ENCODE measurements around the gene RIPOR3.
"Not testable (repeated sequence)": the region's sequence is repeated elsewhere in the genome, so short reads cannot be mapped to it uniquely, and the experiment has no call there.

RIPOR3 gene

DNA sequence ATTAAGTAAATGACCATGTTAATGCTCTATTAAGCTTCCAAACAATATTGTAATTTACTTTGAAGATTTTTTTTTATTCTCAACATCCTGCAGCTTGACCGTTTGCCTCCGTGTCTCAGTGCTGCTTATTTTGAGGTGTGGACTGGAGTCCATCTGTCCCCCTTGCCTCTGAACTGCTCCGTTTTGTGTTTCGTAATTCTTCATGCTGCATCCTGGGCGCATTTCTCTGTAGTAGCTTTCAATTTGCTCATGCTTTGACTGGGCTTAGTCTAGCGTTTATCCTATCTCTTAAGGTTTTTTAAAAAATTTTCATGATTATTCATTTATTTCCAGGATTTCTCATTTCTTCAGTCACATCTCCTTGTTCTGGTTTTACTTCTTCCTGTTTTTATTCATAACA lies 143.4 kb downstream of the RIPOR3 start:
- no peak for DNase-seq

GRCh38 chr20:50546729-50547314 lies 144.5 kb downstream of the RIPOR3 start:
- DNase-seq = no peak

- no peak for DNase-seq
Observed at GRCh38 chr20:50545126-50545525, 146.2 kb downstream of the RIPOR3 start.

DNA sequence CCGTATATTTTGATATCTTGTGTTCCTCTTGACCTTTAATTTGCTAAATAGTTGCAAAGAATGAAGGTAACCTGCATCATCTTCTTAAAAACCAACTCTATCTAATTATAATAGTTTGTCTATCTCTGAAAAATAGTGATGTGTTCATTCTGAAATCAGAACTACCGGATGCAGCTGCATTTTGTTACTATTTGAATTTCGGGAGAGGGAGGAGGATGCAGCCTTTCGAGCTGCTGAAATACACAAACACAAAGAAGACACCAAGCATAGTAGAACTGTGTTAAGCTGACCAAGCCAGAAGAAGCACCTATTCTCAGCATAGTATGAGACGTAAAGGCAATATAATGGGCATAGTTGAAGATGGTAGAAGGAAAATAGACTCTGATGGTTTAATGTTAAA lies 148.0 kb downstream of the RIPOR3 start:
- no peak for DNase-seq

GRCh38 chr20:50541606-50542041 lies 149.7 kb downstream of the RIPOR3 start:
- no peak for DNase-seq

GRCh38 chr20:50540620-50541605 lies 150.4 kb downstream of the RIPOR3 start:
- no peak for DNase-seq

- DNase-seq = not testable (repeated sequence)
Observed at GRCh38 chr20:50539798-50540197, 151.5 kb downstream of the RIPOR3 start.

DNA sequence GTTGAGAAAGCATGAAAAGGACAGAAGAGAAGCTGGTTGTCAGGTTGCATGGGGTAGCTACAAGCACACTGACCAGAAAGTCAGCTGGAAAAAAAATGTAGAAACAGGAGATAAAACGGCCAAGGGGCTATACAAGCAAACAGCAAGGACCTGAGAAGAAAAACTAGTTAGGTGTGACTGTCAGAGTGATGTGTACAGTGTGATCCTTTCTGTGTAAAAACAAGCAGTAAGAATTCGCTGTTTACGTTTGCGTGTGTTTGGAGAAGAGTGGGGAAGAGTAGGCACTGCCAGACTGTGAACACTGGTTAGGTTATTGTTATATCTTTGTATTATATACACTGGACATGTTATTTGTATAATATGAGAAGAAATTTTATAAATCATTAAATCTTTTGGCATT lies 153.1 kb downstream of the RIPOR3 start:
- DNase-seq = no peak

DNA sequence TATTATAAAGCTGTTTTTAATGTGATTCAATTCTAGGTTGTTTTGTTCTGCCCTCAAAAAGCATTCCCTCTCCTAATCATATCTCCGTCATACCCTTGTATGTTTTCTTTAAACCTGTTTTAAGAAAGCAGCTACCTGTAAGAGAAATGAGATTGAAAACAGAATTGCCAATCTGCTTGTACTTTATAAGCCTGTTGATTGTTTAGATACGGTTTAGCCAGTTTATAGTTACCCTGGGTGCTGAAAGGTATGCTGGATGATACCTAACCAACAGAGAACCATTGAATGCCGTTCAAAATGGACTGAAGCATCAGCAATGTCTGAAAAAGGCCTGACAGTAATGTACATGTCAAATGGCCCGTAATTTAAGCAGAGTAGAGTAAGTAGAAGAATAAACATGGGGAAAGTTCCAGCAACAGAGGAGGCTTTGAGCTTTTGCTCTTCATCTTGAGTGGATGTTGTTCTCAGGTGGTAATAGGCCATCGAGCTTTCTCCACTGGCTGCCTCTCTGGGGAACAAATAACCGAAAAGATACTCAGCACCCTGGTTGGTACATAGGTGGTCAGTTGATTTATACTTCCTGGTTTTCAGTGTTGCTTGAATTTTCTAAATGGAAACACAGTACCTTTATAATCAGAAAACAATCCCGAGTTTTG lies 153.7 kb downstream of the RIPOR3 start:
- no peak for DNase-seq

GRCh38 chr20:50536333-50536732 lies 155.0 kb downstream of the RIPOR3 start:
- DNase-seq = no peak

All from activated T-cell treated with anti-CD3 and anti-CD28 coated beads, Interleukin-2, amount 50 U/mL, for 1 hour (primary cell).